Fibroblast of skin of scalp (primary cell): ENCODE data around the gene TBC1D1.

Source experiments
- DNase-seq: peaks from one replicate; pipeline ENCODE4 v3.0.0-alpha.2; 2013

Gene TBC1D1

GRCh38 chr4:38176165-38176564 lies 285.3 kb downstream of the TBC1D1 start:
- DNase-seq, result no peak

GRCh38 chr4:38177035-38177546 lies 286.2 kb downstream of the TBC1D1 start:
- DNase-seq, result no peak

- DNase-seq, result no peak
Measured at GRCh38 chr4:38177641-38178391, 286.9 kb downstream of the TBC1D1 start.

GRCh38 chr4:38178392-38178995 lies 287.6 kb downstream of the TBC1D1 start:
- no peak for DNase-seq

- DNase-seq, result peak; percentile 74
Measured at GRCh38 chr4:38179690-38180377, 288.9 kb downstream of the TBC1D1 start.

GRCh38 chr4:38180456-38180855 lies 289.6 kb downstream of the TBC1D1 start:
- no peak for DNase-seq

GRCh38 chr4:38181286-38181685 lies 290.4 kb downstream of the TBC1D1 start:
- DNase-seq, result no peak

- no peak for DNase-seq
Measured at GRCh38 chr4:38182334-38182998, 291.6 kb downstream of the TBC1D1 start.

GRCh38 chr4:38184404-38184803 lies 293.5 kb downstream of the TBC1D1 start:
- DNase-seq, result no peak

- no peak for DNase-seq
Measured at GRCh38 chr4:38185406-38186144, 294.7 kb downstream of the TBC1D1 start.

GRCh38 chr4:38188136-38188535 lies 297.3 kb downstream of the TBC1D1 start:
- no peak for DNase-seq

- DNase-seq, result no peak
Measured at GRCh38 chr4:38188631-38189101, 297.8 kb downstream of the TBC1D1 start.
